Measurements from ENCODE around the gene NPAS3.

GRCh38 chr14:33642691-33643244, 704.1 kb downstream of the NPAS3 start:
- TF ChIP-seq CTCF (IDR thresholded peaks at IDR 0.05): no peak
- TF ChIP-seq POLR2AphosphoS5 (IDR thresholded peaks at IDR 0.05): no peak
